Endothelial cell of umbilical vein (primary cell): ENCODE data around the gene RND2. TPM values are rescaled to one million over a fixed set of nuclear protein-coding genes. Genes with fewer than 3 reads are reported as not detected.

Source experiments
- BruUV-seq: library from RNA; stranded (reverse); fragments of 400-500 nt; replicated peaks from 2 replicates; lab custom pipeline; 2021; lab: Mats Ljungman, UMichigan
- CTCF ChIA-PET: fragments of 300-600, 350-600 bp; sonication (Branson Sonifier 250); formaldehyde crosslinking; loops from one replicate; lab custom pipeline; 2021; ENCODE audit warnings: antibody characterized with exemption, inconsistent platforms; lab: Charles Lee
- POLR2A ChIA-PET: fragments of 300-600, 350-600 bp; sonication (Branson Sonifier 250); formaldehyde crosslinking; loops from one replicate; lab custom pipeline; 2021; ENCODE audit warnings: antibody characterized with exemption, inconsistent platforms; lab: Charles Lee
- DNase-seq: peaks from one replicate; pipeline ENCODE4 v3.0.0-alpha.2; 2011; ENCODE audit warnings: low read depth, low spot score
- FAIRE-seq: peaks from 2 replicates; lab custom pipeline; 2011; peaks lifted over from hg19 to GRCh38; lab: Jason Lieb, UNC
- H2AFZ ChIP-seq: 2 replicates; pipeline ENCODE4 v1.6.0; 2012; ENCODE audit warnings: low read depth, low read length, control low read depth, inconsistent platforms
- H3K27ac ChIP-seq: 2 replicates; pipeline ENCODE4 v1.5.1; 2011; ENCODE audit warnings: low read depth, mild to moderate bottlenecking, control low read depth, low read length, moderate library complexity; ENCODE audit not compliant: insufficient read depth
- H3K27me3 ChIP-seq, 2 experiments: 2 replicates each; pipeline versions ENCODE4 v1.6.0 to v1.6.1; 2011; ENCODE audit warnings: low read length in 2 of 2, mixed read lengths in 1 of 2; ENCODE audit not compliant: control insufficient read depth in 2 of 2, insufficient read depth in 2 of 2
- H3K36me3 ChIP-seq, 2 experiments: 2 replicates in 1 of 2; 3 replicates in 1 of 2; pipeline ENCODE4 v1.5.1; 2011; ENCODE audit warnings: low read length in 2 of 2, mild to moderate bottlenecking in 1 of 2, moderate library complexity in 1 of 2; ENCODE audit not compliant: control insufficient read depth in 2 of 2, insufficient read depth in 2 of 2; ENCODE audit errors: extremely low read depth in 1 of 2
- H3K4me1 ChIP-seq: 3 replicates; pipeline ENCODE4 v1.5.1; 2011; ENCODE audit warnings: mild to moderate bottlenecking, low read length; ENCODE audit not compliant: control insufficient read depth, insufficient read depth; ENCODE audit errors: extremely low read depth
- H3K4me2 ChIP-seq: 2 replicates; pipeline ENCODE4 v1.6.1; 2011; ENCODE audit warnings: low read length, control low read depth, mixed read lengths; ENCODE audit not compliant: insufficient read depth
- H3K4me3 ChIP-seq, 3 experiments: fragments of 200-600 bp in 1 of 3; sonication (generic), shearing (Covaris generic) in 1 of 3; replicated peaks in 1 of 3; 2 replicates each; pipeline ENCODE4 v1.5.1; 2011 to 2016; ENCODE audit warnings: control low read depth in 3 of 3, low read length in 3 of 3, mild to moderate bottlenecking in 2 of 3, inconsistent platforms in 1 of 3, low read depth in 1 of 3, moderate library complexity in 1 of 3; ENCODE audit not compliant: insufficient read depth in 1 of 3
- H3K79me2 ChIP-seq: 2 replicates; pipeline ENCODE4 v1.6.0; 2012; ENCODE audit warnings: low read length, inconsistent platforms; ENCODE audit not compliant: control insufficient read depth, insufficient read depth
- H3K9ac ChIP-seq: replicated peaks from 2 replicates; pipeline ENCODE3; 2011; ENCODE audit warnings: low read length, control low read depth; ENCODE audit not compliant: insufficient read depth; ENCODE audit errors: extremely low read depth
- H3K9me1 ChIP-seq: replicated peaks from 3 replicates; pipeline ENCODE4 v1.6.0; 2011; ENCODE audit warnings: mild to moderate bottlenecking, low read length; ENCODE audit not compliant: control insufficient read depth, insufficient read depth; ENCODE audit errors: extremely low read depth
- H3K9me3 ChIP-seq: replicated peaks from 2 replicates; pipeline ENCODE4 v1.5.1; 2012; ENCODE audit warnings: low read length, inconsistent platforms; ENCODE audit not compliant: control insufficient read depth, insufficient read depth
- H4K20me1 ChIP-seq: replicated peaks from 2 replicates; pipeline ENCODE3; 2011; ENCODE audit warnings: mild to moderate bottlenecking, low read length; ENCODE audit not compliant: control insufficient read depth, insufficient read depth; ENCODE audit errors: extremely low read depth
- FOS ChIP-seq: IDR thresholded peaks from 2 replicates; pipeline ENCODE4 v1.6.1; 2011; ENCODE audit warnings: mild to moderate bottlenecking, low read length, moderate library complexity, borderline replicate concordance; ENCODE audit not compliant: insufficient read depth
- POLR2A ChIP-seq: IDR thresholded peaks from 2 replicates; pipeline ENCODE4 v1.6.1; 2012; ENCODE audit warnings: low read depth, mild to moderate bottlenecking, control low read depth, low read length
- POLR2AphosphoS5 ChIP-seq: IDR thresholded peaks from 2 replicates; pipeline ENCODE4 v1.6.1; 2012; ENCODE audit warnings: low read depth, mild to moderate bottlenecking, control low read depth, low read length, moderate library complexity; ENCODE audit not compliant: insufficient read depth
- dilution Hi-C: fragments of 300-500 bp; cut with MboI; formaldehyde crosslinking; loops from one replicate; pipeline ENCODE4 v1.15.0; 2019; ENCODE audit warnings: low sequenced_read_pairs; ENCODE audit not compliant: extremely low pct_ligation_motif_present
- intact Hi-C: fragments of 100-400 bp; cut with micrococcal nuclease; formaldehyde crosslinking; loops from one replicate; pipeline ENCODE4 v1.10.0; 2022
- polyA plus RNA-seq, 4 experiments: library from polyadenylated mRNA; depleted of rRNA in 3 of 4; stranded (reverse) in 3 of 4; unstranded in 1 of 4; fragments of >200 nt; gene quantifications; 2 replicates each; pipeline versions ENCODE4 v1.2.1 to v1.2.3, GENCODE V29; 2011 to 2012; ENCODE audit warnings: missing spikeins in 1 of 4
- total RNA-seq: library from RNA; stranded (reverse); gene quantifications from 2 replicates; pipeline ENCODE4 v1.2.3, GENCODE V29; 2021
- TF ChIP-seq, protein P1 (sequence below): IDR thresholded peaks from 2 replicates; pipeline ENCODE4 v1.6.1; 2011; ENCODE audit not compliant: insufficient read depth, insufficient read length

The RND2 gene
- total and polyA plus RNA-seq, 2 donors (not counting 3 experiments of a cell fraction or from before 2014, with no cell fraction given), result 0.81 to 0.97 TPM

- H3K4me2 ChIP-seq, result no peak overlapping the region
- no peak for TF ChIP-seq FOS
- TF ChIP-seq, protein P1, sequence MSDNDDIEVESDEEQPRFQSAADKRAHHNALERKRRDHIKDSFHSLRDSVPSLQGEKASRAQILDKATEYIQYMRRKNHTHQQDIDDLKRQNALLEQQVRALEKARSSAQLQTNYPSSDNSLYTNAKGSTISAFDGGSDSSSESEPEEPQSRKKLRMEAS, result no peak
- TF ChIP-seq POLR2A, result no peak
- no peak for TF ChIP-seq POLR2AphosphoS5
- no peak for FAIRE-seq
- no peak overlapping the region for H2AFZ ChIP-seq
- H3K9ac ChIP-seq, result no peak overlapping the region
- no peaks in the 10 kb centered on the region for H3K4me1 ChIP-seq
- intact Hi-C loops, result no loop called here
- DNase-seq, result no peak
- H3K27ac ChIP-seq, result no peak overlapping the region
- no peaks in the 10 kb centered on the region for H3K9me1 ChIP-seq
- no peaks in the 10 kb centered on the region for H3K79me2 ChIP-seq
- H3K9me3 ChIP-seq, result no peaks in the 10 kb centered on the region
- no TSS peak for BruUV-seq
- CTCF ChIA-PET, result no interaction called here
- no peaks in the 10 kb centered on the region for H4K20me1 ChIP-seq
- POLR2A ChIA-PET, result no interaction called here
- H3K4me3 ChIP-seq, result no peak overlapping the region
- H3K36me3 ChIP-seq, result peaks cover 0 to 4% of the 10 kb centered on the region in 2 experiments
- no peaks in the 10 kb centered on the region for H3K27me3 ChIP-seq
- dilution Hi-C loops, result no loop called here
Measured at GRCh38 chr17:43079641-43080302, 54.7 kb downstream of the RND2 start.

Other genes with a start within 250 kb of the RND2 start
- 1.9 TPM in 2 replicates for gene WNK4, start 244.6 kb upstream of the RND2 start, total RNA-seq
- 0.48 and 0.84 TPM in 2 replicates for gene WNK4, start 244.6 kb upstream of the RND2 start, polyA plus RNA-seq
- gene COA3, start 226.5 kb upstream of the RND2 start, total RNA-seq, result 56.6 and 57.5 TPM in 2 replicates
- gene COA3, start 226.5 kb upstream of the RND2 start, polyA plus RNA-seq, result 126 and 139 TPM in 2 replicates
- not detected in 2 replicates for gene CNTD1, start 226.4 kb upstream of the RND2 start, total RNA-seq
- gene CNTD1, start 226.4 kb upstream of the RND2 start, polyA plus RNA-seq, result not detected in 2 replicates
- 92.3 and 93.5 TPM in 2 replicates for gene BECN1, start 200.9 kb upstream of the RND2 start, total RNA-seq
- 51.4 and 63.1 TPM in 2 replicates for gene BECN1, start 200.9 kb upstream of the RND2 start, polyA plus RNA-seq
- 126 and 133 TPM in 2 replicates for gene PSME3, start 191.8 kb upstream of the RND2 start, total RNA-seq
- gene PSME3, start 191.8 kb upstream of the RND2 start, polyA plus RNA-seq, result 94.7 and 98.4 TPM in 2 replicates
- 1.6 and 1.9 TPM in 2 replicates for gene AOC2, start 180.7 kb upstream of the RND2 start, total RNA-seq
- gene AOC2, start 180.7 kb upstream of the RND2 start, polyA plus RNA-seq, result 0.62 and 0.65 TPM in 2 replicates
- 0.27 and 0.44 TPM in 2 replicates for gene AOC3, start 174.0 kb upstream of the RND2 start, total RNA-seq
- 0.11 and 0.19 TPM in 2 replicates for gene AOC3, start 174.0 kb upstream of the RND2 start, polyA plus RNA-seq
- gene G6PC1, start 124.4 kb upstream of the RND2 start, total RNA-seq, result not detected in 2 replicates
- gene G6PC1, start 124.4 kb upstream of the RND2 start, polyA plus RNA-seq, result not detected in 2 replicates
- gene AARSD1, start 60.8 kb upstream of the RND2 start, total RNA-seq, result 39.7 and 53.2 TPM in 2 replicates
- gene AARSD1, start 60.8 kb upstream of the RND2 start, polyA plus RNA-seq, result 38.3 and 42.8 TPM in 2 replicates
- gene PTGES3L, start 45.2 kb upstream of the RND2 start, total RNA-seq, result not detected in 2 replicates
- 0.23 and 0.45 TPM in 2 replicates for gene PTGES3L, start 45.2 kb upstream of the RND2 start, polyA plus RNA-seq
- 11.7 and 12.0 TPM in 2 replicates for gene RUNDC1, start 44.7 kb upstream of the RND2 start, total RNA-seq
- 7.3 and 9.2 TPM in 2 replicates for gene RUNDC1, start 44.7 kb upstream of the RND2 start, polyA plus RNA-seq
- gene RPL27, start 26.8 kb upstream of the RND2 start, total RNA-seq, result 1,014 and 1,102 TPM in 2 replicates
- 2,467 and 2,620 TPM in 2 replicates for gene RPL27, start 26.8 kb upstream of the RND2 start, polyA plus RNA-seq
- gene IFI35, start 18.4 kb upstream of the RND2 start, total RNA-seq, result 9.4 and 11.1 TPM in 2 replicates
- 22.5 and 23.5 TPM in 2 replicates for gene IFI35, start 18.4 kb upstream of the RND2 start, polyA plus RNA-seq
- gene VAT1, start 2.8 kb upstream of the RND2 start, total RNA-seq, result 482 and 487 TPM in 2 replicates
- 339 and 370 TPM in 2 replicates for gene VAT1, start 2.8 kb upstream of the RND2 start, polyA plus RNA-seq
- 25.7 and 29.0 TPM in 2 replicates for gene BRCA1, start 100.1 kb downstream of the RND2 start, total RNA-seq
- gene BRCA1, start 100.1 kb downstream of the RND2 start, polyA plus RNA-seq, result 13.5 and 14.3 TPM in 2 replicates
- gene NBR1, start 146.0 kb downstream of the RND2 start, total RNA-seq, result 52.1 and 57.0 TPM in 2 replicates
- 22.9 and 26.4 TPM in 2 replicates for gene NBR1, start 146.0 kb downstream of the RND2 start, polyA plus RNA-seq
- 11.5 and 14.8 TPM in 2 replicates for gene TMEM106A, start 186.6 kb downstream of the RND2 start, total RNA-seq
- 12.9 and 14.3 TPM in 2 replicates for gene TMEM106A, start 186.6 kb downstream of the RND2 start, polyA plus RNA-seq
- gene CCDC200, start 203.4 kb downstream of the RND2 start, total RNA-seq, result not detected in 2 replicates
- gene CCDC200, start 203.4 kb downstream of the RND2 start, polyA plus RNA-seq, result not detected in 2 replicates
- gene RNU2-1, start 208.7 kb downstream of the RND2 start, total RNA-seq, result 3,596 and 4,679 TPM in 2 replicates
- gene RNU2-1, start 208.7 kb downstream of the RND2 start, polyA plus RNA-seq, result not detected in 2 replicates